Astrocyte (in vitro differentiated cells and primary cell): Measurements from ENCODE around the gene TRIM67. TPM values are rescaled to one million over a fixed set of nuclear protein-coding genes. Genes with fewer than 3 reads are reported as not detected.

Experiments used
- DNase-seq: peaks from one replicate; pipeline ENCODE4 v3.0.0-alpha.2; 2010; ENCODE audit warnings: low read depth
- FAIRE-seq: peaks from 2 replicates; lab custom pipeline; 2011; peaks lifted over from hg19 to GRCh38; lab: Jason Lieb, UNC
- H2AFZ ChIP-seq: 2 replicates; pipeline ENCODE4 v1.6.0; 2012; ENCODE audit warnings: low read depth, low read length, inconsistent platforms
- H3K27ac ChIP-seq: 2 replicates; pipeline ENCODE4 v1.5.1; 2011; ENCODE audit warnings: low read depth, low read length, inconsistent platforms
- H3K27me3 ChIP-seq: 2 replicates; pipeline ENCODE4 v1.6.0; 2011; ENCODE audit warnings: low read length, inconsistent platforms; ENCODE audit not compliant: insufficient read depth
- H3K36me3 ChIP-seq: 2 replicates; pipeline ENCODE4 v1.5.1; 2011; ENCODE audit warnings: low read length, inconsistent platforms; ENCODE audit not compliant: insufficient read depth
- H3K4me1 ChIP-seq: 2 replicates; pipeline ENCODE4 v1.5.1; 2011; ENCODE audit warnings: low read length, inconsistent platforms; ENCODE audit not compliant: insufficient read depth
- H3K4me2 ChIP-seq: 2 replicates; pipeline ENCODE4 v1.6.0; 2012; ENCODE audit warnings: low read length, inconsistent platforms
- H3K4me3 ChIP-seq: 2 replicates; pipeline ENCODE4 v1.5.1; 2011; ENCODE audit warnings: low read depth, mild to moderate bottlenecking, low read length, inconsistent platforms; ENCODE audit not compliant: insufficient read depth
- H3K79me2 ChIP-seq: 2 replicates; pipeline ENCODE4 v1.6.0; 2012; ENCODE audit warnings: mild to moderate bottlenecking, low read length, inconsistent platforms; ENCODE audit not compliant: insufficient read depth
- H3K9ac ChIP-seq: 2 replicates; pipeline ENCODE4 v1.6.0; 2012; ENCODE audit warnings: mild to moderate bottlenecking, low read length, inconsistent platforms
- H3K9me3 ChIP-seq: 2 replicates; pipeline ENCODE4 v1.5.1; 2012; ENCODE audit warnings: low read depth, mild to moderate bottlenecking, low read length, inconsistent platforms; ENCODE audit not compliant: insufficient read depth
- H4K20me1 ChIP-seq: 2 replicates; pipeline ENCODE4 v1.6.0; 2012; ENCODE audit warnings: low read length, inconsistent platforms; ENCODE audit not compliant: insufficient read depth
- H3K27ac Mint-ChIP-seq: one replicate; pipeline ENCODE4 v1.8.0; 2021; ENCODE audit warnings: mild to moderate bottlenecking, mixed read lengths; ENCODE audit not compliant: unreplicated experiment
- H3K27me3 Mint-ChIP-seq: one replicate; pipeline ENCODE4 v1.8.0; 2021; ENCODE audit warnings: low read depth, mixed read lengths; ENCODE audit not compliant: unreplicated experiment
- H3K36me3 Mint-ChIP-seq: one replicate; pipeline ENCODE4 v1.8.0; 2021; ENCODE audit warnings: low read depth, mixed read lengths; ENCODE audit not compliant: unreplicated experiment
- H3K4me1 Mint-ChIP-seq: one replicate; pipeline ENCODE4 v1.8.0; 2021; ENCODE audit warnings: low read depth, mixed read lengths; ENCODE audit not compliant: unreplicated experiment
- H3K4me3 Mint-ChIP-seq: one replicate; pipeline ENCODE4 v1.8.0; 2021; ENCODE audit warnings: mild to moderate bottlenecking, moderate library complexity, mixed read lengths; ENCODE audit not compliant: unreplicated experiment
- H3K9me3 Mint-ChIP-seq: one replicate; pipeline ENCODE4 v1.8.0; 2021; ENCODE audit warnings: mild to moderate bottlenecking, mixed read lengths; ENCODE audit not compliant: unreplicated experiment
- CTCF ChIP-seq: IDR thresholded peaks from 2 replicates; pipeline ENCODE4 v1.5.1; 2011; ENCODE audit warnings: low read depth, mild to moderate bottlenecking, inconsistent platforms, low read length, moderate library complexity; ENCODE audit not compliant: insufficient read depth
- EZH2 ChIP-seq: IDR thresholded peaks from 2 replicates; pipeline ENCODE4 v1.6.1; 2012; ENCODE audit warnings: mild to moderate bottlenecking, low read length, inconsistent platforms; ENCODE audit not compliant: insufficient read depth
- total RNA-seq: library from RNA; stranded (reverse); gene quantifications from 2 replicates; pipeline ENCODE4 v1.2.1, GENCODE V29; 2021

The TRIM67 gene
- total RNA-seq, 1 donor from 2014 or later: 0.89 TPM

DNA sequence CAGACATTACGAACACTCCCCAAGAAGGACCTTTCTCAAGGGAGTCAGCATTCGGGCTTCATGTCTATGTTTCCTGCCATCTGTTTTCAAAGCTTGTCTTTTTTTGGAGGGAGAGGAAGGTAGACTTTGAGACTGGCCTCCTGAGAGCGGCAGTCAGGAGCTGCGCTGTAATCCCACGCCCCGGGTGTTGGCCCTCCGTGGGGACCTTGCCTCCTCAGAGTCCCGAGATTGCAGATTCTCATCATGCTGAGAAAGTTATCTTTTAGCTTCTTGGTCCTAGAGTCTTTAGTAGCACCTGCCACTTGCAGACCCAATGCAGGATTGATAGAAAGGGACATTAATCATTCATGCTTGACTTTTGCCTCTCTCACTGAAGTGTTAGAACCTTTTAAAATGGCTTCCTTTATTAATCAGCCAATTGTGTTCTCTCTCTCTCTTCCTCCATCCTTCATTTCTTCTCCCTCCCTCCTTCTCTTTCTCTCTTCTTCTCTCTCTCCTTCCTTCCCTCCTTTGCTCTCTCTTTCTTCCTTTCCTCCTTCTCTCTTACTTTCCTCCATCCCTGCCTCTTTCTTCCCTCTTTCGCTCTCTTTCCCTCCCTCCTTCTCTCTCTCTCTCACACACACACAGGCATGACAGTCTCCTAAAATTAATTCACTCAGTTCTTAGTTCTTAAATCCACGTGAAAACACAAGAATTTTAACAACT lies 54.0 kb downstream of the TRIM67 start:
- H3K36me3 ChIP-seq: no peaks in the 10 kb centered on the region
- no peak overlapping the region for H3K9ac ChIP-seq
- H3K4me3 Mint-ChIP-seq: no peak overlapping the region
- H3K9me3 ChIP-seq: no peaks in the 10 kb centered on the region
- no peak overlapping the region for H3K4me3 ChIP-seq
- peaks cover 3% of the 10 kb centered on the region for H3K4me1 Mint-ChIP-seq
- no peak overlapping the region for H3K27ac Mint-ChIP-seq
- no peak for TF ChIP-seq EZH2
- no peak for TF ChIP-seq CTCF
- FAIRE-seq: no peak
- no peak overlapping the region for H2AFZ ChIP-seq
- no peak for DNase-seq
- peaks cover 57% of the 10 kb centered on the region for H3K27me3 Mint-ChIP-seq
- peaks cover 3% of the 10 kb centered on the region for H3K36me3 Mint-ChIP-seq
- H3K4me2 ChIP-seq: no peak overlapping the region
- peaks cover 26% of the 10 kb centered on the region for H3K27me3 ChIP-seq
- H3K27ac ChIP-seq: no peak overlapping the region
- no peaks in the 10 kb centered on the region for H3K9me3 Mint-ChIP-seq
- no peaks in the 10 kb centered on the region for H4K20me1 ChIP-seq
- H3K79me2 ChIP-seq: no peaks in the 10 kb centered on the region
- H3K4me1 ChIP-seq: no peaks in the 10 kb centered on the region

GRCh38 chr1:231216498-231216897 lies 54.6 kb downstream of the TRIM67 start:
- H3K27ac ChIP-seq: no peak overlapping the region
- H3K36me3 Mint-ChIP-seq: peaks cover 3% of the 10 kb centered on the region
- no peak for TF ChIP-seq EZH2
- no peaks in the 10 kb centered on the region for H3K79me2 ChIP-seq
- H3K36me3 ChIP-seq: no peaks in the 10 kb centered on the region
- no peak overlapping the region for H2AFZ ChIP-seq
- peaks cover 3% of the 10 kb centered on the region for H3K4me1 Mint-ChIP-seq
- no peak overlapping the region for H3K27ac Mint-ChIP-seq
- no peak for FAIRE-seq
- no peaks in the 10 kb centered on the region for H3K4me1 ChIP-seq
- H4K20me1 ChIP-seq: no peaks in the 10 kb centered on the region
- no peak overlapping the region for H3K4me3 Mint-ChIP-seq
- no peak overlapping the region for H3K4me2 ChIP-seq
- H3K9me3 ChIP-seq: no peaks in the 10 kb centered on the region
- H3K4me3 ChIP-seq: no peak overlapping the region
- H3K27me3 Mint-ChIP-seq: peaks cover 57% of the 10 kb centered on the region
- DNase-seq: no peak
- no peaks in the 10 kb centered on the region for H3K9me3 Mint-ChIP-seq
- no peak overlapping the region for H3K9ac ChIP-seq
- peaks cover 26% of the 10 kb centered on the region for H3K27me3 ChIP-seq

DNA sequence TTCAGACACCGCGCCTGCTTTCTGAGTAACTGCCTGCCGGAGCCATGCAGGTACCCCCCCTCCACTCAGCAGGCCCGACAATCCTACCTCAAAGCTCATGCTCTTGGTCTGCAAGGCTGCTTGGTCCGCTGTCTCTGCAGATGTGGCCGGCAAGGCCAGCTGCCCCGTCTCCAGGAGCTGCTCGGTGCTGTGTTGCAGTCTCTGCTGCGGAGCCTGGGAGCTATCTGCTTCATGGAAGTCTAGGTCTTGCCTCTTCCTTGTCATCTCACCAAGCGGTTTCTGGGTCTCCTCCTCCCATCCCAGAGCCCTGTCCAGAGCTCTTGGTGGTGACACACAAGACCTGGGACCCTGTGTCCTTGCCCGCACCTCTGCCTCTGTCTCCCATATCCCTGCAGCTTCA lies 55.2 kb downstream of the TRIM67 start:
- Histone ChIP-seq H3K4me1 (no peaks in the 10 kb centered on the region), H3K79me2 (no peaks in the 10 kb centered on the region), H3K36me3 (no peaks in the 10 kb centered on the region), H3K4me3 (no peak overlapping the region), H3K9ac (no peak overlapping the region), H3K4me2 (no peak overlapping the region), H3K27ac (no peak overlapping the region), H4K20me1 (no peaks in the 10 kb centered on the region), H2AFZ (no peak overlapping the region), H3K9me3 (no peaks in the 10 kb centered on the region), H3K27me3 (peaks cover 26% of the 10 kb centered on the region)
- Mint-ChIP-seq H3K27me3 (peaks cover 57% of the 10 kb centered on the region), H3K27ac (no peak overlapping the region), H3K4me1 (peaks cover 3% of the 10 kb centered on the region), H3K4me3 (no peak overlapping the region), H3K9me3 (no peaks in the 10 kb centered on the region), H3K36me3 (peaks cover 3% of the 10 kb centered on the region)
- no peak for FAIRE-seq
- DNase-seq: no peak
- TF ChIP-seq CTCF (no peak), EZH2 (no peak)
